PC-9 (cell line): Measurements from ENCODE around the gene CXCL17. TPM values are rescaled to one million over a fixed set of nuclear protein-coding genes. Genes with fewer than 3 reads are reported as not detected.
A peak's percentile ranks its signal among the peaks of the same experiment; 100 is the strongest.

ENCODE experiments used
- BruUV-seq: library from RNA; stranded (reverse); fragments of 400-500 nt; replicated peaks from 2 replicates; lab custom pipeline; 2021; lab: Mats Ljungman, UMichigan
- CTCF ChIA-PET: fragments of 300-600 bp; sonication (Branson Sonifier 250); formaldehyde crosslinking; loops from one replicate; lab custom pipeline; 2022; ENCODE audit warnings: antibody characterized with exemption; lab: Charles Lee
- POLR2A ChIA-PET: fragments of 300-600 bp; sonication (Branson Sonifier 250); formaldehyde crosslinking; loops from one replicate; lab custom pipeline; 2022; ENCODE audit warnings: antibody characterized with exemption; ENCODE audit not compliant: unreplicated experiment; lab: Charles Lee
- DNase-seq, 2 experiments: peaks; one replicate each; pipeline versions ENCODE4 v3.0.0 to v3.0.0-alpha.2; 2015 to 2022; ENCODE audit warnings: mixed read lengths in 1 of 2
- H2AFZ ChIP-seq: fragments of 200-600 bp; sonication (generic); 2 replicates; pipeline ENCODE4 v1.8.1; 2017; ENCODE audit warnings: antibody characterized with exemption
- H3F3A ChIP-seq: fragments of 200-600 bp; sonication (generic); 2 replicates; pipeline ENCODE4 v1.8.1; 2017; ENCODE audit warnings: antibody characterized with exemption, mild to moderate bottlenecking, low read depth; ENCODE audit not compliant: insufficient read depth
- H3K27ac ChIP-seq: fragments of 200-600 bp; sonication (generic); 2 replicates; pipeline ENCODE4 v1.6.1; 2016; ENCODE audit warnings: mixed run types
- H3K27me3 ChIP-seq: fragments of 200-600 bp; sonication (generic); 2 replicates; pipeline ENCODE4 v1.6.1; 2016; ENCODE audit warnings: low read depth, mixed run types; ENCODE audit not compliant: insufficient read depth
- H3K36me3 ChIP-seq: fragments of 200-600 bp; sonication (generic); 2 replicates; pipeline ENCODE4 v1.6.1; 2016; ENCODE audit warnings: low read depth, mixed run types
- H3K4me1 ChIP-seq: fragments of 200-600 bp; sonication (generic); replicated peaks from 2 replicates; pipeline ENCODE4 v1.6.1; 2016; ENCODE audit warnings: mixed run types; ENCODE audit not compliant: insufficient read depth
- H3K4me2 ChIP-seq: fragments of 200-600 bp; sonication (generic); 2 replicates; pipeline ENCODE4 v1.6.1; 2017; ENCODE audit warnings: mixed run types
- H3K4me3 ChIP-seq: fragments of 200-600 bp; sonication (generic); 2 replicates; pipeline ENCODE4 v1.6.1; 2016; ENCODE audit warnings: mixed run types
- H3K79me2 ChIP-seq: fragments of 200-600 bp; sonication (generic); 2 replicates; pipeline ENCODE4 v1.6.1; 2017; ENCODE audit warnings: low read depth, mixed run types
- H3K9me2 ChIP-seq: fragments of 200-600 bp; sonication (generic); 2 replicates; pipeline ENCODE4 v1.8.1; 2017; ENCODE audit warnings: mild to moderate bottlenecking; ENCODE audit not compliant: insufficient read depth
- H3K9me3 ChIP-seq: fragments of 200-600 bp; sonication (generic); 2 replicates; pipeline ENCODE4 v1.8.1; 2016; ENCODE audit warnings: low read depth; ENCODE audit not compliant: insufficient read depth
- H4K20me1 ChIP-seq: fragments of 200-600 bp; sonication (generic); 2 replicates; pipeline ENCODE4 v1.8.1; 2017; ENCODE audit not compliant: insufficient read depth
- EZH2 ChIP-seq: fragments of 200-600 bp; sonication (generic); IDR thresholded peaks from 2 replicates; pipeline ENCODE4 v1.8.0; 2017; ENCODE audit warnings: antibody characterized with exemption, low read depth
- intact Hi-C: fragments of 100-400 bp; cut with micrococcal nuclease; formaldehyde crosslinking; loops from one replicate; pipeline ENCODE4 v1.10.0; 2022; ENCODE audit not compliant: unreplicated experiment
- total RNA-seq: library from RNA; stranded (reverse); gene quantifications from 2 replicates; pipeline ENCODE4 v1.2.3, GENCODE V29; 2021
- TF ChIP-seq, protein P1 (sequence below): fragments of 200-600 bp; sonication (generic); conservative IDR thresholded peaks from 2 replicates; pipeline ENCODE4 v1.6.1; 2017; ENCODE audit warnings: mixed run types, antibody characterized with exemption, mild to moderate bottlenecking, moderate library complexity

The CXCL17 gene
- total RNA-seq, 1 experiment from 2014 or later: 0.41 TPM

DNA sequence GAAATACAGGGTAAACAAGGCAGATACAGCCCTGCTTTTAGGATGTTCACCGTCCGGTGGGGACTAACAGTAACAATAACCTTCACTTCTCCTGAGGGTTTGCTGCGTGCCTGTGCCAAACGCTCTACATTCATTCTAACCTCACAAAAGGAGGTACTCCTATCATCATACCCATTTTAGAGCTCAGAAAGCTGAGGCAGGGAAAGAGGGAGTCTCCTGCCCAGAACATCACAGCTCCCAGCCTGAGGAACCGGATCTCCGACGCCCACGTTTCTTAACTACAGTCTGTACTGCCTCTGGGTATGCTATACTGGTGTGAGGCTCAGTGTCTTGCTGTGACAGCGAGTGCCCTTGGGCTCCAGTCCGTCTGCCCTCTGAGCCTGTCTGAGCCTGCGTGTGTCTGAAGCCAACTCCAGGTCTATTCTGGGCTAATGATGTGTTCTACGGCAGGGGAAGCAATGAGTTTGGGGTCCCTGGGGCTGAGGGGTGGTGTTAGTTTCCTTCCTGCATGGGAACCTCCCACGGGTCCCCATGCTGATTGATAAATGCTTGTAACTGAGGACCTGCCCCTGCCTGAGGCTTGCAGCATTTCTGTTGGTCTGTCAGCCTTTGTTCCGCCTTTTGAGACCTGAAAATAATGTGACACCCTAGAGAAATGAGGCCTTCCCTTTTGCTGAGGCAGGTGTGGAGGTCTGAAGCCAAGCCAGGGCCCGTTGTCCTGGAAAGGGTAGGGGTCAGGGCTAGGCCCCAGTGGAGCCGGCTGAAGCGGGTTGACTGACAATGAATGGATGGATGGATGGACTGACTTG is 20.4 kb downstream of the CXCL17 start:
- H3K9me3 ChIP-seq: no peaks in the 10 kb centered on the region
- no peaks in the 10 kb centered on the region for H3K36me3 ChIP-seq
- H3K27ac ChIP-seq: peak overlapping the region; percentile 62
- H3K79me2 ChIP-seq: no peaks in the 10 kb centered on the region
- POLR2A ChIA-PET: no interaction called here
- H3K27me3 ChIP-seq: no peaks in the 10 kb centered on the region
- CTCF ChIA-PET: no interaction called here
- TF ChIP-seq, protein P1, sequence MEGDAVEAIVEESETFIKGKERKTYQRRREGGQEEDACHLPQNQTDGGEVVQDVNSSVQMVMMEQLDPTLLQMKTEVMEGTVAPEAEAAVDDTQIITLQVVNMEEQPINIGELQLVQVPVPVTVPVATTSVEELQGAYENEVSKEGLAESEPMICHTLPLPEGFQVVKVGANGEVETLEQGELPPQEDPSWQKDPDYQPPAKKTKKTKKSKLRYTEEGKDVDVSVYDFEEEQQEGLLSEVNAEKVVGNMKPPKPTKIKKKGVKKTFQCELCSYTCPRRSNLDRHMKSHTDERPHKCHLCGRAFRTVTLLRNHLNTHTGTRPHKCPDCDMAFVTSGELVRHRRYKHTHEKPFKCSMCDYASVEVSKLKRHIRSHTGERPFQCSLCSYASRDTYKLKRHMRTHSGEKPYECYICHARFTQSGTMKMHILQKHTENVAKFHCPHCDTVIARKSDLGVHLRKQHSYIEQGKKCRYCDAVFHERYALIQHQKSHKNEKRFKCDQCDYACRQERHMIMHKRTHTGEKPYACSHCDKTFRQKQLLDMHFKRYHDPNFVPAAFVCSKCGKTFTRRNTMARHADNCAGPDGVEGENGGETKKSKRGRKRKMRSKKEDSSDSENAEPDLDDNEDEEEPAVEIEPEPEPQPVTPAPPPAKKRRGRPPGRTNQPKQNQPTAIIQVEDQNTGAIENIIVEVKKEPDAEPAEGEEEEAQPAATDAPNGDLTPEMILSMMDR: no peak
- TF ChIP-seq EZH2: no peak
- H3K4me1 ChIP-seq: peaks cover 28% of the 10 kb centered on the region
- intact Hi-C loops: no loop called here
- no peak for DNase-seq
- no peaks in the 10 kb centered on the region for H3K9me2 ChIP-seq
- H2AFZ ChIP-seq: no peak overlapping the region
- H3K4me2 ChIP-seq: peak overlapping the region; percentile 87
- H3K4me3 ChIP-seq: peak overlapping the region; percentile 91
- BruUV-seq: TSS peak; percentile 26
- peaks cover 30% of the 10 kb centered on the region for H3F3A ChIP-seq
- no peaks in the 10 kb centered on the region for H4K20me1 ChIP-seq

DNA sequence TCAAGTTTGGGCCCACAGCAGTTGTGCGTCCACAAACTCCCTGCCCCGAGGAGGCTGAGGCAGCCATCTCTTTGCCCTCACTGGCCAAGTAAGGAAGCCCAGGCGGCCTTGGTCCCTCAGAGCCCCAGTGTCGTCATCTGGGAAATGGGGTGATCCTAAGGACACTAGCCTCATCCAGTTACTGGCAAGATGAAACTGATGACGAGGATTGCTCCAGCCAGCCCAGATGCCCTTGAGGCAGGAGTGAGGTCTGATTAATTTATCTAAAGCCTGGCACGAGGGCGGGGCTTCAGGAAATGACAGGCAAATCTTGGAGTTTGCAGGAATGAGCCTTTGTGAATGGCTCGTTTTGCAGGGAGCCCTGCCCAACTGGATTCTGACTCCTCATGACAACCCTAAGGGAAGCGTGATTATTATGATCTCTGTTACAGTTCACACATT is 21.1 kb downstream of the CXCL17 start:
- peak overlapping the region; percentile 73 for H3K27ac ChIP-seq
- no TSS peak for BruUV-seq
- TF ChIP-seq EZH2: no peak
- TF ChIP-seq, protein P1: no peak
- no peaks in the 10 kb centered on the region for H3K27me3 ChIP-seq
- H3F3A ChIP-seq: peaks cover 30% of the 10 kb centered on the region
- peaks cover 28% of the 10 kb centered on the region for H3K4me1 ChIP-seq
- DNase-seq: peak; percentile 43 to 88
- no peak overlapping the region for H3K4me3 ChIP-seq
- H4K20me1 ChIP-seq: no peaks in the 10 kb centered on the region
- no peak overlapping the region for H2AFZ ChIP-seq
- no peaks in the 10 kb centered on the region for H3K9me3 ChIP-seq
- ChIA-PET POLR2A (no interaction called here), CTCF (no interaction called here)
- no peaks in the 10 kb centered on the region for H3K36me3 ChIP-seq
- peak overlapping the region; percentile 87 for H3K4me2 ChIP-seq
- intact Hi-C loops: no loop called here
- H3K9me2 ChIP-seq: no peaks in the 10 kb centered on the region
- no peaks in the 10 kb centered on the region for H3K79me2 ChIP-seq

DNA sequence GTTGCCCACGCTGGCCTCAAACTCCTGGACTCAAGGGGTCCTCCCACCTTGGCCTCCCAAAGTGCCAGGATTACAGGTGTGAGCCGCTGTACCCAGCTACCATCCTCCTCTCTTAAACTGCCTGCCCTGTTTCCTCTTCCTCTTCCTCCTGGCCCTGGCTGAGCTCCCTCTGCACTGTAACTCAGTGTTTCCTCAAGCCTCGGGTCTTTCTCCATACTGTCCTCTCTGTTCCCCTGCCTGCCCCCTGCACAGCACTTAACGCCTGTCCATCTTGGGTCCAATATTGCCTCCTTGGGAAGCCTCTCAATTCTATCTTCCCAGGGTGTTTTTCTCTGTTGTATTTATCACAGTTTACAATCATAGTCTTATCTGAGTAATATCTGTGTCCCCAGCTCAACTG is 21.6 kb downstream of the CXCL17 start:
- Histone ChIP-seq H3K4me2 (peak overlapping the region; percentile 87), H3K36me3 (no peaks in the 10 kb centered on the region), H3K9me3 (no peaks in the 10 kb centered on the region), H3F3A (peaks cover 26% of the 10 kb centered on the region), H2AFZ (no peak overlapping the region), H3K9me2 (no peaks in the 10 kb centered on the region), H3K27me3 (no peaks in the 10 kb centered on the region), H3K79me2 (no peaks in the 10 kb centered on the region), H4K20me1 (no peaks in the 10 kb centered on the region), H3K27ac (peak overlapping the region; percentile 73), H3K4me1 (peaks cover 28% of the 10 kb centered on the region), H3K4me3 (no peak overlapping the region)
- BruUV-seq: no TSS peak
- intact Hi-C loops: no loop called here
- TF ChIP-seq EZH2: no peak
- TF ChIP-seq, protein P1: no peak
- ChIA-PET POLR2A (no interaction called here), CTCF (no interaction called here)
- DNase-seq: no peak
